Suprapubic skin (tissue), 4 donors: ENCODE results near the gene GABRR3. TPM values are rescaled to one million over a fixed set of nuclear protein-coding genes. Genes with fewer than 3 reads are reported as not detected.

ENCODE experiments used
- DNase-seq, 2 donors: peaks; one replicate each; pipeline ENCODE4 v3.0.0-alpha.2; 2019; ENCODE audit warnings: low spot score in 2 of 2
- H3K27ac ChIP-seq: fragments of 200-600 bp; sonication (generic); one replicate; pipeline ENCODE4 v1.5.1; 2019
- H3K27me3 ChIP-seq: fragments of 200-600 bp; sonication (generic); one replicate; pipeline ENCODE4 v1.5.1; 2019
- H3K36me3 ChIP-seq: fragments of 200-600 bp; sonication (generic); one replicate; pipeline ENCODE4 v1.5.1; 2019
- H3K4me1 ChIP-seq: fragments of 200-600 bp; sonication (generic); one replicate; pipeline ENCODE4 v1.5.1; 2019
- H3K4me3 ChIP-seq: fragments of 200-600 bp; sonication (generic); one replicate; pipeline ENCODE4 v1.5.1; 2019; ENCODE audit warnings: mild to moderate bottlenecking
- H3K9me3 ChIP-seq: fragments of 200-600 bp; sonication (generic); one replicate; pipeline ENCODE4 v1.5.1; 2019
- EP300 ChIP-seq: sonication (generic); formaldehyde crosslinking; IDR thresholded peaks from one replicate; pipeline ENCODE4 v1.6.1; 2017; ENCODE audit warnings: antibody characterized with exemption
- POLR2A ChIP-seq, 2 donors: fragments of 450-650 bp; IDR thresholded peaks; one replicate each; pipeline ENCODE4 v1.6.1; 2017; ENCODE audit warnings: antibody characterized with exemption in 2 of 2, mild to moderate bottlenecking in 2 of 2, moderate library complexity in 2 of 2
- POLR2AphosphoS5 ChIP-seq, 3 donors: sonication (generic); formaldehyde crosslinking; IDR thresholded peaks; one replicate each; pipeline ENCODE4 v1.6.1; 2017; ENCODE audit warnings: antibody characterized with exemption in 3 of 3
- WGBS: methylation state at CpG from one replicate; pipeline ENCODE4 v1.1.5; 2018; 5-methylcytosine and 5-hydroxymethylcytosine counted together
- total RNA-seq, 4 donors: library from RNA; depleted of rRNA; stranded (reverse); fragments of >200 nt; gene quantifications; one replicate each; pipeline ENCODE4 v1.1.0, GENCODE V29; 2016
- TF ChIP-seq, protein P1 (sequence below), 2 donors: fragments of 200-600 bp in 1 of 2; fragments of 450-650 bp in 1 of 2; sonication (generic) in 1 of 2; IDR thresholded peaks; one replicate each; pipeline ENCODE4 v1.5.1; 2016 to 2019; ENCODE audit warnings: antibody characterized with exemption in 2 of 2, mild to moderate bottlenecking in 1 of 2, moderate library complexity in 1 of 2

GABRR3 gene
- total RNA-seq, 4 donors from 2014 or later: not detected

GRCh38 chr3:97994328-97994945 is 40.7 kb downstream of the GABRR3 start:
- Histone ChIP-seq H3K27ac (no peak overlapping the region), H3K4me1 (no peaks in the 10 kb centered on the region), H3K9me3 (no peaks in the 10 kb centered on the region), H3K4me3 (no peak overlapping the region), H3K36me3 (no peaks in the 10 kb centered on the region), H3K27me3 (no peaks in the 10 kb centered on the region)
- TF ChIP-seq POLR2AphosphoS5 (IDR thresholded peaks at IDR 0.05) (no peak), POLR2A (IDR thresholded peaks at IDR 0.05) (no peak), EP300 (no peak)
- TF ChIP-seq, protein P1, sequence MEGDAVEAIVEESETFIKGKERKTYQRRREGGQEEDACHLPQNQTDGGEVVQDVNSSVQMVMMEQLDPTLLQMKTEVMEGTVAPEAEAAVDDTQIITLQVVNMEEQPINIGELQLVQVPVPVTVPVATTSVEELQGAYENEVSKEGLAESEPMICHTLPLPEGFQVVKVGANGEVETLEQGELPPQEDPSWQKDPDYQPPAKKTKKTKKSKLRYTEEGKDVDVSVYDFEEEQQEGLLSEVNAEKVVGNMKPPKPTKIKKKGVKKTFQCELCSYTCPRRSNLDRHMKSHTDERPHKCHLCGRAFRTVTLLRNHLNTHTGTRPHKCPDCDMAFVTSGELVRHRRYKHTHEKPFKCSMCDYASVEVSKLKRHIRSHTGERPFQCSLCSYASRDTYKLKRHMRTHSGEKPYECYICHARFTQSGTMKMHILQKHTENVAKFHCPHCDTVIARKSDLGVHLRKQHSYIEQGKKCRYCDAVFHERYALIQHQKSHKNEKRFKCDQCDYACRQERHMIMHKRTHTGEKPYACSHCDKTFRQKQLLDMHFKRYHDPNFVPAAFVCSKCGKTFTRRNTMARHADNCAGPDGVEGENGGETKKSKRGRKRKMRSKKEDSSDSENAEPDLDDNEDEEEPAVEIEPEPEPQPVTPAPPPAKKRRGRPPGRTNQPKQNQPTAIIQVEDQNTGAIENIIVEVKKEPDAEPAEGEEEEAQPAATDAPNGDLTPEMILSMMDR (IDR thresholded peaks at IDR 0.05): no peak
- 94% methylated on average over 2 of the region's 2 CpGs for WGBS
- no peak for DNase-seq

GRCh38 chr3:97993526-97993925 is 41.6 kb downstream of the GABRR3 start:
- WGBS: 72% methylated on average over 2 of the region's 2 CpGs
- DNase-seq: no peak
- Histone ChIP-seq H3K36me3 (no peaks in the 10 kb centered on the region), H3K27ac (no peak overlapping the region), H3K4me1 (no peaks in the 10 kb centered on the region), H3K9me3 (no peaks in the 10 kb centered on the region), H3K27me3 (no peaks in the 10 kb centered on the region), H3K4me3 (no peak overlapping the region)
- TF ChIP-seq EP300 (no peak), POLR2AphosphoS5 (IDR thresholded peaks at IDR 0.05) (no peak), POLR2A (IDR thresholded peaks at IDR 0.05) (no peak)
- TF ChIP-seq, protein P1 (IDR thresholded peaks at IDR 0.05): no peak

GRCh38 chr3:97992547-97993173 is 42.5 kb downstream of the GABRR3 start:
- no peaks in the 10 kb centered on the region for H3K4me1 ChIP-seq
- H3K4me3 ChIP-seq: no peak overlapping the region
- H3K27ac ChIP-seq: no peak overlapping the region
- 94% methylated on average over 2 of the region's 2 CpGs for WGBS
- no peak for DNase-seq
- H3K36me3 ChIP-seq: no peaks in the 10 kb centered on the region
- TF ChIP-seq POLR2AphosphoS5 (IDR thresholded peaks at IDR 0.05): no peak
- no peaks in the 10 kb centered on the region for H3K9me3 ChIP-seq
- H3K27me3 ChIP-seq: no peaks in the 10 kb centered on the region

DNA sequence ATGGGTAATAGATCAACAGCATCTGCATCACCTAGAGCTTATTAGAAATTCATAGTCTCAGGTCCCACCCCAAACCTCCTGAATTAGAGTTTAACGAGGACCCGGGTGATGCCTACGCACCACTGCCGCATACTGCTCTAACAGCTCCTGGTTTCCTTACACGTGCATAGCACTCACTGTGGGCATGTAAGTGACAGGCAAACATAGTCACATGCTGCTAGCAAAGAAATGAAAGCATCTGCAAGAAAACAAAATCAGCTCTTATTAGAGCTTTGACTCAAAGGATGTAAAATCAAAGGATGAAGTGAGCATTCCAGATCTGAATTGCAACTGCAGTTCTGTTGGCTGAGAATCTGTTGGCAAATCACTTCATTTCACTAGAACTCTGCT is 43.8 kb downstream of the GABRR3 start:
- TF ChIP-seq, protein P1 (IDR thresholded peaks at IDR 0.05): no peak
- TF ChIP-seq POLR2A (IDR thresholded peaks at IDR 0.05) (no peak), POLR2AphosphoS5 (IDR thresholded peaks at IDR 0.05) (no peak), EP300 (no peak)
- H3K4me1 ChIP-seq: no peaks in the 10 kb centered on the region
- 54% methylated on average over 5 of the region's 5 CpGs for WGBS

GRCh38 chr3:97990624-97991292 is 44.4 kb downstream of the GABRR3 start:
- Histone ChIP-seq H3K4me1 (no peaks in the 10 kb centered on the region), H3K36me3 (no peaks in the 10 kb centered on the region), H3K9me3 (no peaks in the 10 kb centered on the region), H3K27me3 (no peaks in the 10 kb centered on the region), H3K27ac (no peak overlapping the region), H3K4me3 (no peak overlapping the region)
- WGBS: 36% methylated on average over 2 of the region's 2 CpGs
- TF ChIP-seq EP300 (no peak), POLR2AphosphoS5 (IDR thresholded peaks at IDR 0.05) (no peak), POLR2A (IDR thresholded peaks at IDR 0.05) (no peak)
- TF ChIP-seq, protein P1 (IDR thresholded peaks at IDR 0.05): no peak
- DNase-seq: no peak

More for the DNA sequence above, 43.8 kb downstream of the GABRR3 start:
- Histone ChIP-seq H3K9me3 (no peaks in the 10 kb centered on the region), H3K27me3 (no peaks in the 10 kb centered on the region), H3K36me3 (no peaks in the 10 kb centered on the region), H3K27ac (no peak overlapping the region), H3K4me3 (no peak overlapping the region)
- no peak for DNase-seq
